Measurements from ENCODE around the gene GPS2.

GPS2 gene

GRCh38 chr17:7315570-7316235, 543 bp upstream of the GPS2 start:
- DNase-seq: no peak

GRCh38 chr17:7313890-7314718, 1.1 kb downstream of the GPS2 start:
- no peak for DNase-seq

GRCh38 chr17:7313088-7313889, 1.9 kb downstream of the GPS2 start:
- DNase-seq: no peak

- no peak for DNase-seq
Measured at GRCh38 chr17:7312432-7313087, 2.6 kb downstream of the GPS2 start.

GRCh38 chr17:7311110-7311705, 4.0 kb downstream of the GPS2 start:
- DNase-seq: no peak

GRCh38 chr17:7309628-7310027, 5.5 kb downstream of the GPS2 start:
- no peak for DNase-seq

GRCh38 chr17:7308625-7309433, 6.3 kb downstream of the GPS2 start:
- DNase-seq: no peak

- no peak for DNase-seq
Measured at GRCh38 chr17:7307686-7308624, 7.2 kb downstream of the GPS2 start.

GRCh38 chr17:7306911-7307685, 8.1 kb downstream of the GPS2 start, which contains the start of gene EIF5A:
EIF5A (plus strand) TSS chr17:7307628; CDS start chr17:7309636, 2,008 bp downstream.
- peak; percentile 55 for DNase-seq

- DNase-seq: no peak
Measured at GRCh38 chr17:7304179-7304578, 11.0 kb downstream of the GPS2 start.

- DNase-seq: no peak
Measured at GRCh38 chr17:7296189-7296861, 18.8 kb downstream of the GPS2 start.

GRCh38 chr17:7295230-7296180, 19.7 kb downstream of the GPS2 start:
- no peak for DNase-seq

GRCh38 chr17:7294614-7295153, 20.5 kb downstream of the GPS2 start, which contains the start of gene YBX2:
YBX2 (minus strand) TSS chr17:7294639; CDS start chr17:7294500, 139 bp downstream.
- no peak for DNase-seq

GRCh38 chr17:7293816-7294613, 21.1 kb downstream of the GPS2 start:
- DNase-seq: no peak

- no peak for DNase-seq
Measured at GRCh38 chr17:7293159-7293558, 22.0 kb downstream of the GPS2 start.

- no peak for DNase-seq
Measured at GRCh38 chr17:7292729-7293128, 22.4 kb downstream of the GPS2 start.

Data from cortex of kidney (tissue), 1 donor.